ENCODE results near the gene MYMX.
"Not testable (repeated sequence)": the region's sequence is repeated elsewhere in the genome, so short reads cannot be mapped to it uniquely, and the experiment has no call there.

Gene MYMX

GRCh38 chr6:44229376-44230033 lies 12.8 kb downstream of the MYMX start:
- Histone ChIP-seq H3K9me3 (ENCODE audit: insufficient read depth, low read depth, low read length) (no peaks in the 10 kb centered on the region), H3K36me3 (ENCODE audit: insufficient read depth, low read depth, low read length) (peaks cover 72% of the 10 kb centered on the region), H3K27ac (ENCODE audit: low read length) (no peak overlapping the region), H3K4me3 (ENCODE audit: low read length) (no peak overlapping the region), H3K27me3 (ENCODE audit: insufficient read depth, low read length) (no peaks in the 10 kb centered on the region), H3K4me1 (ENCODE audit: insufficient read depth, low read length) (peaks cover 22% of the 10 kb centered on the region), H3K9ac (ENCODE audit: low read depth, low read length) (no peak overlapping the region)

DNA sequence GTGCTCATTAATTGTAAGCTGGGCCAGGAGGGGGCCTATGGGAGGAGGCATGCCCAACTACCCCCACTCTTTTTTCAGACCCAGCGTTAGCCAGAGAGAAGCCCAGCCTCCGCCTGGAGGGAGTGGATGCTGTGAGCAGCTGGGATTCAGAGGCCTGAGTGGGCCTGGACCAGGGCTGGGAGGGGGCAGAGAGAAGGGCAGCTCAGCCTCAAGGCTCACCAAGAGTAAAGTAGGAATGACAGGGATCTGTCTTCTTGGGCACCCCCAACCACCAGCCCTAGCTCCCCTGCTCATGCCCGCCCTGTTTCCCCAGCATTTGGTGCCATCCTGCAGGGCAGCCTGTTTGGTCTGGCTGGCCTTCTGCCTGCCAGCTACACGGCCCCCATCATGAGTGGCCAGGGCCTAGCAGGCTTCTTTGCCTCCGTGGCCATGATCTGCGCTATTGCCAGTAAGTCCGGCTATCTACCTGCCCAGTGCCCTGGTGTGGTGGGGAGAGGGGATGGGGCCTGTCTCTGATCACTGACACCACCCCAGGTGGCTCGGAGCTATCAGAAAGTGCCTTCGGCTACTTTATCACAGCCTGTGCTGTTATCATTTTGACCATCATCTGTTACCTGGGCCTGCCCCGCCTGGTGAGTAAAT lies 13.4 kb downstream of the MYMX start:
- Histone ChIP-seq H3K4me3 (ENCODE audit: low read length) (no peak overlapping the region), H3K27ac (ENCODE audit: low read length) (no peak overlapping the region), H3K36me3 (ENCODE audit: insufficient read depth, low read depth, low read length) (peaks cover 76% of the 10 kb centered on the region), H3K4me1 (ENCODE audit: insufficient read depth, low read length) (peaks cover 17% of the 10 kb centered on the region; the same call in 1 of the 2 replicates), H3K9me3 (ENCODE audit: insufficient read depth, low read depth, low read length) (no peaks in the 10 kb centered on the region), H3K27me3 (ENCODE audit: insufficient read depth, low read length) (no peaks in the 10 kb centered on the region), H3K9ac (ENCODE audit: low read depth, low read length) (no peak overlapping the region)

DNA sequence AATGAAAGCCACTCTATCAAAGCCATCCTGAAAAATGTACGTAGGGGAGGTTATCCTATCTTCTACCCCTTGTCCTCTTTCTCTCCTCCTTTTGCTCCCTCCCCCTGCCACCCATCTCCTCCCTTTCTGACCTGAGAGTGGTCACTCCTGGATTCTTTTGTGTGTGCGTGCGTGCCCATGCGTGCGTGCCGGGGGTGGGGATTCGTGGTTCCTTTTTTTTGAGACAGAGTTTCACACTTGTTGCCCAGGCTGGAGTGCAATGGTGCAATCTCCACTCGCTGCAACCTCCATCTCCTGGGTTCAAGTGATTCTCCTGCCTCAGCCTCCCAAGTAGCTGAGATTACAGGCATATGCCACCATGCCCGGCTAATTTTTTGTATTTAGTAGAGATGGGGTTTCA lies 14.7 kb downstream of the MYMX start:
- not testable (repeated sequence) for H3K27me3 ChIP-seq (ENCODE audit: insufficient read depth, low read length); H3K9ac ChIP-seq (ENCODE audit: low read depth, low read length); H3K4me3 ChIP-seq (ENCODE audit: low read length); H3K9me3 ChIP-seq (ENCODE audit: insufficient read depth, low read depth, low read length); H3K27ac ChIP-seq (ENCODE audit: low read length); H3K4me1 ChIP-seq (ENCODE audit: insufficient read depth, low read length)
- H3K36me3 ChIP-seq (ENCODE audit: insufficient read depth, low read depth, low read length) = peaks cover 87% of the 10 kb centered on the region

DNA sequence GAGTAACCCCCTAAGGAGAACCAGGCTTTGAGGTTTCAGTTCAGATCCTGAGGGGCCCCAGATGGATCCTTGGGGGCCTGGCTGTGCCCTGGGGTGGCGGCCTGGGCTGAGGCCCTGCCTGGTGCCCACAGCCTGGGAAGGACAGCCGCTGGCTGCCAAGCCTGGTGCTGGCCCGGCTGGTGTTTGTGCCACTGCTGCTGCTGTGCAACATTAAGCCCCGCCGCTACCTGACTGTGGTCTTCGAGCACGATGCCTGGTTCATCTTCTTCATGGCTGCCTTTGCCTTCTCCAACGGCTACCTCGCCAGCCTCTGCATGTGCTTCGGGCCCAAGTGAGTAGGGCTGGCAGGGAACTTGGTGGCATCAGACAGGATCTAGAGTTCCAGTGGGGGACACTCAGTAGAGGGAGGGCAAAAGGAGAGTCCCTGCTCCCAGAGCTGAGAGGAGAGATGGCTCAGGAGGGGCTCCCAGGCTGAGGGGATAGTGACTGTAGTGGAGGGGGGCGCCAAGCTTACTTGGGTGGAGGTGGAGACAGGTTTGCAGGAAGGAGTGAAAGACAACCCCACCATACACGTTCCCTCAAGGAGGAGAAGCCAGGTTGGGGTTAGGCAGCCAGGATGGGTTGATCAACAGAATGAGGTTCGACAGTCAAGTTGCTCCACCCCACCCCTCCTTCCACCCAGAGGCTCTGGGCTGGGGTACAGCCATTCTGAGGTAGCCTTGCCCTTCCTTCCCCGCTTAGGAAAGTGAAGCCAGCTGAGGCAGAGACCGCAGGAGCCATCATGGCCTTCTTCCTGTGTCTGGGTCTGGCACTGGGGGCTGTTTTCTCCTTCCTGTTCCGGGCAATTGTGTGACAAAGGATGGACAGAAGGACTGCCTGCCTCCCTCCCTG lies 16.2 kb downstream of the MYMX start:
- H3K4me3 ChIP-seq (ENCODE audit: low read length) = no peak overlapping the region
- no peaks in the 10 kb centered on the region for H3K27me3 ChIP-seq (ENCODE audit: insufficient read depth, low read length)
- H3K36me3 ChIP-seq (ENCODE audit: insufficient read depth, low read depth, low read length) = peaks cover 76% of the 10 kb centered on the region
- no peak overlapping the region for H3K27ac ChIP-seq (ENCODE audit: low read length)
- peaks cover 8% of the 10 kb centered on the region for H3K4me1 ChIP-seq (ENCODE audit: insufficient read depth, low read length)
- H3K9me3 ChIP-seq (ENCODE audit: insufficient read depth, low read depth, low read length) = no peaks in the 10 kb centered on the region
- H3K9ac ChIP-seq (ENCODE audit: low read depth, low read length) = no peak overlapping the region

DNA sequence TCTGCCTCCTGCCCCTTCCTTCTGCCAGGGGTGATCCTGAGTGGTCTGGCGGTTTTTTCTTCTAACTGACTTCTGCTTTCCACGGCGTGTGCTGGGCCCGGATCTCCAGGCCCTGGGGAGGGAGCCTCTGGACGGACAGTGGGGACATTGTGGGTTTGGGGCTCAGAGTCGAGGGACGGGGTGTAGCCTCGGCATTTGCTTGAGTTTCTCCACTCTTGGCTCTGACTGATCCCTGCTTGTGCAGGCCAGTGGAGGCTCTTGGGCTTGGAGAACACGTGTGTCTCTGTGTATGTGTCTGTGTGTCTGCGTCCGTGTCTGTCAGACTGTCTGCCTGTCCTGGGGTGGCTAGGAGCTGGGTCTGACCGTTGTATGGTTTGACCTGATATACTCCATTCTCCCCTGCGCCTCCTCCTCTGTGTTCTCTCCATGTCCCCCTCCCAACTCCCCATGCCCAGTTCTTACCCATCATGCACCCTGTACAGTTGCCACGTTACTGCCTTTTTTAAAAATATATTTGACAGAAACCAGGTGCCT lies 16.9 kb downstream of the MYMX start:
- H3K27ac ChIP-seq (ENCODE audit: low read length) = no peak overlapping the region
- H3K9ac ChIP-seq (ENCODE audit: low read depth, low read length) = no peak overlapping the region
- peaks cover 68% of the 10 kb centered on the region for H3K36me3 ChIP-seq (ENCODE audit: insufficient read depth, low read depth, low read length)
- H3K9me3 ChIP-seq (ENCODE audit: insufficient read depth, low read depth, low read length) = no peaks in the 10 kb centered on the region
- H3K4me3 ChIP-seq (ENCODE audit: low read length) = no peak overlapping the region
- H3K27me3 ChIP-seq (ENCODE audit: insufficient read depth, low read length) = peaks cover 7% of the 10 kb centered on the region
- H3K4me1 ChIP-seq (ENCODE audit: insufficient read depth, low read length) = peaks cover 8% of the 10 kb centered on the region

DNA sequence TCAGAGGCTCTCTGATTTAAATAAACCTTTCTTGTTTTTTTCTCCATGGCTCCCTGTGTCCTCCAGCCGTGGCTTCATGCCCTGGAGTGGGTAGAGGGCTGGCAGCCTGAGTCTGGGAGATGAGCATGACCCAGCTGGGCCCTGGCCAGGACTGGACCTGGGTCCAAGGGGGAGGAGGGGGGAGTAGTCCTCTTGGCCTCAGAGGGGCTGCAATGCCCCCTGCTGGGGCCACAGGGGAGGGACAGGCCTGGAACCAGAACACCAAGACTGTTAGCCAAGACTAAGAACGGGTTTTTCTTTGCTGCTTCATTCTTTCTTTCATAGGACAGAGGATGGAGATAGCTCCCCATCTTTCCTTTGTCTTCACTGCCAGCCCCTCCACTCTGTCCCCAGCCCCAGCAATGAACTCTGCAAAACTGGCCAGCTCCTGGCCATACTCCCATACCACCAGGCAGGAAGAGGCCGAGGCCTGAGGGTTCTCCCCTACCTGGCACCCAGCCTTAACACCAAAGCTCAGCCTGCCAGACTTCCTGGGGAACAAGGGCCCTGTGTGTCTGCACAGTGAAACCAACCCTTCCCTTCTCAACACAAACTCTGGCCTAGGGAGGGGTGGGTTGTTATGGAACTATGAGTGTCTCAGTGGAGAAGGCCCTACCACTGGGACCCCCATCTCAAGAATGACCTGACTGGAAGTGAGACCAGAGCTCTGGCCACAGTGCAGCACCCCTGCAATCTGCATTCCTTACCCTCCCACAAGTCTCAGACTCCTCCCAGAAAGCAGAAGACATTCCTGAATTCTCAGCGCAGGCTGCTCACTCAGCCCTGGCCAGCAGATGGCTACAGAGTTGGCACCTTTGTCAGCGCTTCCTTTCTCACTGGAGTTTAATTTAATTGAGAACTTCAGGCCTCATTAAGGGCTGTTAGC lies 17.6 kb downstream of the MYMX start:
- Histone ChIP-seq H3K9me3 (ENCODE audit: insufficient read depth, low read depth, low read length) (no peaks in the 10 kb centered on the region), H3K27me3 (ENCODE audit: insufficient read depth, low read length) (peaks cover 14% of the 10 kb centered on the region), H3K4me1 (ENCODE audit: insufficient read depth, low read length) (peaks cover 8% of the 10 kb centered on the region), H3K36me3 (ENCODE audit: insufficient read depth, low read depth, low read length) (peaks cover 61% of the 10 kb centered on the region), H3K27ac (ENCODE audit: low read length) (no peak overlapping the region), H3K9ac (ENCODE audit: low read depth, low read length) (no peak overlapping the region), H3K4me3 (ENCODE audit: low read length) (no peak overlapping the region)

DNA sequence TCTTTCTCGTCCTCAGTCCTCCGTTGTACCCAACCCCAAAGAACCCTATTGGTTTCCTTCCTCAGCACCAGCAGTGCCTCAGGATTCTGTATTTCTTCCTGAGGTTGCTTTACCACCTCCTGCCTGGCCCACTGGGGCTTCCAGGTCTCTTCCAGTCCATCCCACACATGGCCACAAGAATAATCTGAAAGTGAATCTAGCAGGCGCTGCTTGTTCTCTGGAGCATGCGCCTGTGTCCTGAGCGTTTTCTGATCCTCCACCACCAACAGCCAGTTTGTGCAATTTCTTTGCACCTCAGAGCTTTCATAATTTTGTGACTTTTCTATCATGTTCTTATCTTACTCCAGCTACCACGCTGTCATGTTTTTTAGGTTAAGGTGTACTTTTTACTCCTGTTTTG lies 18.5 kb downstream of the MYMX start:
- no peaks in the 10 kb centered on the region for H3K9me3 ChIP-seq (ENCODE audit: insufficient read depth, low read depth, low read length)
- H3K36me3 ChIP-seq (ENCODE audit: insufficient read depth, low read depth, low read length) = peaks cover 52% of the 10 kb centered on the region
- no peak overlapping the region for H3K27ac ChIP-seq (ENCODE audit: low read length)
- peaks cover 8% of the 10 kb centered on the region for H3K4me1 ChIP-seq (ENCODE audit: insufficient read depth, low read length)
- H3K4me3 ChIP-seq (ENCODE audit: low read length) = no peak overlapping the region
- no peak overlapping the region for H3K9ac ChIP-seq (ENCODE audit: low read depth, low read length)
- H3K27me3 ChIP-seq (ENCODE audit: insufficient read depth, low read length) = peaks cover 15% of the 10 kb centered on the region

DNA sequence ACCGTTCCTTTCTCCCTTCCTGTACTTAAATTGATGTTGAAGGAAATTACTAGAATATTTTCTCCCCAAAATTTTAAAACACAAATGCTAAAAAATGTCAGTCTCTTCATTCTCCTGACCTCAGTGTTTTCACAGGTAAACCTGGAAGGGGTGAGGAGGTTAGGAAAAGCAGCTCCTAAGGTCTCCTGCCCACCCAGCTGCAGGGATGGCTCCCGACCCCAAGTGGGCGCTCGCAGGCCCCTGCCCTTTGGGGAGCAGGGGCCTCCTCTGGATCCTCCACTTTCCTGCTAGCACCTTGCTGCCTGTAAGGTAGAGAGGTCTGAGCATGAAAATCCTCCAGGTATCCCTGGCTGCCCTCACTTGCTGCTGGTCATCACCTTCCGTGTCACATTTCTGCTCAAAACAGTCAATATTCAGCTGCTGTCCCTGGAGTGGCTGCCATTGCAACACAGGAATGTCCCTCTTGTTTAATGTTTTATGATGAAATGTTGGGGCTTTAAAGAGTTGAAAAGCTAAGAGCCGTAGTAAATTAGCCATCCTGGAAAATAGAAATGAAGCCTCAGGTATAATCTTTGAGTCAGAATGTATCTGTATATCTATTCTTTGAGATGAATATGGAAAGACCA lies 19.3 kb downstream of the MYMX start:
- no peak overlapping the region for H3K9ac ChIP-seq (ENCODE audit: low read depth, low read length)
- H3K4me3 ChIP-seq (ENCODE audit: low read length) = no peak overlapping the region
- no peak overlapping the region for H3K27ac ChIP-seq (ENCODE audit: low read length)
- no peaks in the 10 kb centered on the region for H3K9me3 ChIP-seq (ENCODE audit: insufficient read depth, low read depth, low read length)
- H3K36me3 ChIP-seq (ENCODE audit: insufficient read depth, low read depth, low read length) = peaks cover 45% of the 10 kb centered on the region
- peaks cover 8% of the 10 kb centered on the region for H3K4me1 ChIP-seq (ENCODE audit: insufficient read depth, low read length)
- H3K27me3 ChIP-seq (ENCODE audit: insufficient read depth, low read length) = peaks cover 15% of the 10 kb centered on the region

DNA sequence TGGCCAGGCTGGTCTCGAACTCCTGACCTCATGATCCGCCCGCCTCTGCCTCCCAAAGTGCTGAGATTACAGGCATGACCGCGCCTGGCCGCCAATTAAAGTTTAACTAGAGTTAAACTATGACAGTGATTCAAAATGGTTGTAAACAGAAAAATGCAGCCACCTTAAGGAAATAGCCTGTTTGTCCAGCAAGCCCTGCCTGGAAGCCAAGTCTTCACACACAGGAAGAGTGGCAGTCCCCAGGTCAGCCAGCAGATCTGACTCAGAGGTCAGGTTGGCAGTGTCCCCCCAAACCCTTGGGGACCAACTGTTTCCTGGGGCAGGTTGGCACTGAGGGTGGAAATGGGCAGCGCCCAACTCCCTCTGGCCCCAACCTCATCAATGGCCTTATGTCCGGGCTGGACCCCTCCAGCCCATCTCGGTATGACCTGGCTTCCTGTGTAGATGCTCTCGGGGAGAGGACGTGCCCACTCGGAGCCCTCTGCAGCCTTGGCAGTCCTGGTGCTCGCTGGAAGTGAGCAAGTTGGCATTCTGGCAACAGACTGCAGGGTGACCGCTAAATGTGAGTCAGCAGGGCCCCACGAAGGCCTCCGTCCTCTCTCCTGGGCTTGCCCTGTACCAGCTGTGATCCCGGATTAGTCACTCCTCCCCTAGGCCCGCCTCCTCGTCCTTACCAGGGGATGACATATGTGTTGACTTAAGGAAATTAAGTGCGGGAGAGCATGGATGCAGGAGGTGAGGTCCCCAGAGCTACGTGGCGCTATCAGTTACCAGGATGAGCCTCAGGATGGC lies 20.5 kb downstream of the MYMX start:
- peak overlapping the region; percentile 4 for H3K27ac ChIP-seq (ENCODE audit: low read length)
- peaks cover 15% of the 10 kb centered on the region for H3K27me3 ChIP-seq (ENCODE audit: insufficient read depth, low read length)
- no peaks in the 10 kb centered on the region for H3K9me3 ChIP-seq (ENCODE audit: insufficient read depth, low read depth, low read length)
- peak overlapping the region; percentile 68 for H3K4me3 ChIP-seq (ENCODE audit: low read length)
- H3K9ac ChIP-seq (ENCODE audit: low read depth, low read length) = peak overlapping the region; percentile 76; the same call in 1 of the 2 replicates
- peaks cover 33% of the 10 kb centered on the region for H3K36me3 ChIP-seq (ENCODE audit: insufficient read depth, low read depth, low read length)
- peaks cover 8% of the 10 kb centered on the region for H3K4me1 ChIP-seq (ENCODE audit: insufficient read depth, low read length)

DNA sequence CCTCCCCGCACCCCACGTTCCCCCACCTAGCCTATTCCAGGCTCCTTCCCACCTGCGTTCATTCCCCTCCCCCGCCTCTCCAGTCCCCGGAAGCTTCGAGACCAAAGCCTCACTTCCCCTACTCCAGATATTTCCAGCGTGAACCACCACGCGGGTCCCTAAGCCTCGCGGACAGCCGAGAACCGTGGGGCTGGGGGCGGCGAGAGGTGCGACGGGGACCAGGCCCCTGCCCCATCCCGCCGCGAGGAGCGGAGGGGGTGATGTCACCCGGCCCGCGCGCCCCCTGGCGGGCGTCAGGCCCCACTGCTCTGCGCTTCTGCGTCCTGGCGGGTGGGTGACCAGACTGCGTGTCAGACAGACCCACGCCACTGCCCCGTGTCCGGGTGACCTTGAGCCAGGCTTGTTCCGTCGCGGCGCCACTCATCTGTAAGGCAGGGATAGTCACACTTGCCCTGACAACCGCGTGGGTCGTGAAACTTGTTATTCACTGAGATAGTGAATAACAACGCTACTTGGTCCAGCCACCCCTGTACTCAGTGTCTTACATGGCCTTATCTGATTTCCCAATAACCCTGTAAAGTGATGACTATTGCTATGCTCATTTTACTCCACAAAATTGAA lies 21.2 kb downstream of the MYMX start:
- peak overlapping the region; percentile 4 for H3K27ac ChIP-seq (ENCODE audit: low read length)
- peak overlapping the region; percentile 76; the same call in 1 of the 2 replicates for H3K9ac ChIP-seq (ENCODE audit: low read depth, low read length)
- H3K27me3 ChIP-seq (ENCODE audit: insufficient read depth, low read length) = peaks cover 20% of the 10 kb centered on the region
- H3K36me3 ChIP-seq (ENCODE audit: insufficient read depth, low read depth, low read length) = peaks cover 26% of the 10 kb centered on the region; the same call in 1 of the 2 replicates
- H3K4me3 ChIP-seq (ENCODE audit: low read length) = peak overlapping the region; percentile 68
- H3K9me3 ChIP-seq (ENCODE audit: insufficient read depth, low read depth, low read length) = no peaks in the 10 kb centered on the region
- peaks cover 8% of the 10 kb centered on the region for H3K4me1 ChIP-seq (ENCODE audit: insufficient read depth, low read length)
